ENCODE data around the gene RET.

GRCh38 chr10:43121444-43121843, 44.6 kb downstream of the RET start:
- TF ChIP-seq, protein P1, sequence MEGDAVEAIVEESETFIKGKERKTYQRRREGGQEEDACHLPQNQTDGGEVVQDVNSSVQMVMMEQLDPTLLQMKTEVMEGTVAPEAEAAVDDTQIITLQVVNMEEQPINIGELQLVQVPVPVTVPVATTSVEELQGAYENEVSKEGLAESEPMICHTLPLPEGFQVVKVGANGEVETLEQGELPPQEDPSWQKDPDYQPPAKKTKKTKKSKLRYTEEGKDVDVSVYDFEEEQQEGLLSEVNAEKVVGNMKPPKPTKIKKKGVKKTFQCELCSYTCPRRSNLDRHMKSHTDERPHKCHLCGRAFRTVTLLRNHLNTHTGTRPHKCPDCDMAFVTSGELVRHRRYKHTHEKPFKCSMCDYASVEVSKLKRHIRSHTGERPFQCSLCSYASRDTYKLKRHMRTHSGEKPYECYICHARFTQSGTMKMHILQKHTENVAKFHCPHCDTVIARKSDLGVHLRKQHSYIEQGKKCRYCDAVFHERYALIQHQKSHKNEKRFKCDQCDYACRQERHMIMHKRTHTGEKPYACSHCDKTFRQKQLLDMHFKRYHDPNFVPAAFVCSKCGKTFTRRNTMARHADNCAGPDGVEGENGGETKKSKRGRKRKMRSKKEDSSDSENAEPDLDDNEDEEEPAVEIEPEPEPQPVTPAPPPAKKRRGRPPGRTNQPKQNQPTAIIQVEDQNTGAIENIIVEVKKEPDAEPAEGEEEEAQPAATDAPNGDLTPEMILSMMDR (IDR thresholded peaks at IDR 0.05) = no peak
- TF ChIP-seq POLR2AphosphoS5 (IDR thresholded peaks at IDR 0.05) (no peak), POLR2A (IDR thresholded peaks at IDR 0.05) (no peak)
